Testis (tissue), 3 donors: Measurements from ENCODE around the gene NPC1L1. TPM values are rescaled to one million over a fixed set of nuclear protein-coding genes. Genes with fewer than 3 reads are reported as not detected.
"Not testable (repeated sequence)": the region's sequence is repeated elsewhere in the genome, so short reads cannot be mapped to it uniquely, and the experiment has no call there.

ENCODE experiments used
- DNase-seq: peaks from one replicate; pipeline ENCODE4 v3.0.0-alpha.2; 2019
- H3K27ac ChIP-seq, 2 donors: fragments of 200-600 bp; sonication (generic); one replicate each; pipeline ENCODE4 v1.5.1; 2019
- H3K27me3 ChIP-seq: fragments of 200-600 bp; sonication (generic); one replicate; pipeline ENCODE4 v1.5.1; 2019
- H3K36me3 ChIP-seq: fragments of 200-600 bp; sonication (generic); one replicate; pipeline ENCODE4 v1.5.1; 2017; ENCODE audit warnings: low read depth; ENCODE audit errors: missing control alignments
- H3K4me1 ChIP-seq: fragments of 200-600 bp; sonication (generic); one replicate; pipeline ENCODE4 v1.5.1; 2019
- H3K4me3 ChIP-seq, 2 donors: fragments of 200-600 bp; sonication (generic); one replicate each; pipeline ENCODE4 v1.5.1; 2017 to 2019
- H3K9me3 ChIP-seq: fragments of 200-600 bp; sonication (generic); one replicate; pipeline ENCODE4 v1.5.1; 2017
- POLR2A ChIP-seq: fragments of 450-650 bp; IDR thresholded peaks from one replicate; pipeline ENCODE4 v1.6.1; 2017; ENCODE audit warnings: antibody characterized with exemption, mild to moderate bottlenecking, moderate library complexity
- whole genome bisulfite sequencing, 2 donors: methylation state at CpG; one replicate each; pipeline ENCODE4 v1.1.5; 2018; 5-methylcytosine and 5-hydroxymethylcytosine counted together
- intact Hi-C: fragments of 100-400 bp; cut with DNase I; formaldehyde crosslinking; loops from one replicate; pipeline ENCODE4 v1.15.1; 2023; ENCODE audit warnings: low total_unique reads
- polyA plus RNA-seq: library from polyadenylated mRNA; stranded (reverse); fragments of 350-450 nt; fragmentation: Illumina TruSeq; extraction: RNeasy Lipid Tissue Mini Kit (QIAGEN cat#74804); gene quantifications from one replicate; pipeline ENCODE4 v1.2.3, GENCODE V29; 2014; ENCODE audit warnings: low read depth, low replicate concordance; ENCODE audit not compliant: insufficient read depth
- total RNA-seq, 2 donors: library from RNA; depleted of rRNA; stranded (reverse); fragments of >200 nt; gene quantifications; one replicate each; pipeline ENCODE4 v1.2.3, GENCODE V29; 2016
- TF ChIP-seq, protein P1 (sequence below), 3 experiments: fragments of 450-650 bp in 2 of 3; fragments of 200-600 bp in 1 of 3; sonication (generic) in 1 of 3; IDR thresholded peaks; one replicate each; pipeline ENCODE4 v1.5.1; 2016 to 2019; ENCODE audit warnings: antibody characterized with exemption in 3 of 3, mild to moderate bottlenecking in 2 of 3, moderate library complexity in 1 of 3

The NPC1L1 gene
- total and polyA plus RNA-seq, 3 donors from 2014 or later, result 0.37 to 0.83 (median 0.55) TPM

- no peaks in the 10 kb centered on the region for H3K4me1 ChIP-seq
- H3K4me3 ChIP-seq, result no peak overlapping the region
- no peak for DNase-seq
- TF ChIP-seq POLR2A, result no peak
- TF ChIP-seq, protein P1, sequence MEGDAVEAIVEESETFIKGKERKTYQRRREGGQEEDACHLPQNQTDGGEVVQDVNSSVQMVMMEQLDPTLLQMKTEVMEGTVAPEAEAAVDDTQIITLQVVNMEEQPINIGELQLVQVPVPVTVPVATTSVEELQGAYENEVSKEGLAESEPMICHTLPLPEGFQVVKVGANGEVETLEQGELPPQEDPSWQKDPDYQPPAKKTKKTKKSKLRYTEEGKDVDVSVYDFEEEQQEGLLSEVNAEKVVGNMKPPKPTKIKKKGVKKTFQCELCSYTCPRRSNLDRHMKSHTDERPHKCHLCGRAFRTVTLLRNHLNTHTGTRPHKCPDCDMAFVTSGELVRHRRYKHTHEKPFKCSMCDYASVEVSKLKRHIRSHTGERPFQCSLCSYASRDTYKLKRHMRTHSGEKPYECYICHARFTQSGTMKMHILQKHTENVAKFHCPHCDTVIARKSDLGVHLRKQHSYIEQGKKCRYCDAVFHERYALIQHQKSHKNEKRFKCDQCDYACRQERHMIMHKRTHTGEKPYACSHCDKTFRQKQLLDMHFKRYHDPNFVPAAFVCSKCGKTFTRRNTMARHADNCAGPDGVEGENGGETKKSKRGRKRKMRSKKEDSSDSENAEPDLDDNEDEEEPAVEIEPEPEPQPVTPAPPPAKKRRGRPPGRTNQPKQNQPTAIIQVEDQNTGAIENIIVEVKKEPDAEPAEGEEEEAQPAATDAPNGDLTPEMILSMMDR (IDR thresholded peaks at IDR 0.05), result no peak
- WGBS, 2 donors, result 91 to 92% methylated on average over 1 of the region's 1 CpG
- no peaks in the 10 kb centered on the region for H3K27me3 ChIP-seq
- no peaks in the 10 kb centered on the region for H3K9me3 ChIP-seq
- no peak overlapping the region for H3K27ac ChIP-seq
- intact Hi-C loops, result no loop called here
- no peaks in the 10 kb centered on the region for H3K36me3 ChIP-seq
Measured at GRCh38 chr7:44511236-44511635, 29.9 kb downstream of the NPC1L1 start.

- H3K4me3 ChIP-seq, result no peak overlapping the region
- TF ChIP-seq, protein P1 (IDR thresholded peaks at IDR 0.05), result no peak
- no peak for TF ChIP-seq POLR2A
- no peaks in the 10 kb centered on the region for H3K36me3 ChIP-seq
- H3K27me3 ChIP-seq, result no peaks in the 10 kb centered on the region
- DNase-seq, result no peak
- intact Hi-C loops, result no loop called here
- 64 to 78% methylated on average over 2 of the region's 2 CpGs for WGBS, 2 donors
- no peaks in the 10 kb centered on the region for H3K4me1 ChIP-seq
- no peak overlapping the region for H3K27ac ChIP-seq
- H3K9me3 ChIP-seq, result no peaks in the 10 kb centered on the region
Measured at GRCh38 chr7:44508328-44509030, 32.7 kb downstream of the NPC1L1 start.

- 75 to 81% methylated on average over 3 of the region's 3 CpGs for WGBS, 2 donors
- H3K4me3 ChIP-seq, H3K9me3 ChIP-seq, DNase-seq, H3K4me1 ChIP-seq, H3K27ac ChIP-seq, H3K36me3 ChIP-seq, intact Hi-C loops, H3K27me3 ChIP-seq: not testable (repeated sequence)
Measured at GRCh38 chr7:44506592-44507288, 34.4 kb downstream of the NPC1L1 start.

GRCh38 chr7:44505595-44505994 is 35.5 kb downstream of the NPC1L1 start:
- H3K4me1 ChIP-seq, result no peaks in the 10 kb centered on the region
- intact Hi-C loops, result no loop called here

More at GRCh38 chr7:44505595-44505994, 35.5 kb downstream of the NPC1L1 start:
- TF ChIP-seq, protein P1 (IDR thresholded peaks at IDR 0.05), result no peak
- TF ChIP-seq POLR2A, result no peak
- Histone ChIP-seq H3K27ac (no peak overlapping the region), H3K9me3 (no peaks in the 10 kb centered on the region), H3K36me3 (no peaks in the 10 kb centered on the region), H3K4me3 (no peak overlapping the region), H3K27me3 (no peaks in the 10 kb centered on the region)
- no peak for DNase-seq
- 72 to 76% methylated on average over 3 of the region's 3 CpGs for WGBS, 2 donors
